Stomach (tissue), 9 donors: Measurements from ENCODE around the gene RFC1. TPM values are rescaled to one million over a fixed set of nuclear protein-coding genes. Genes with fewer than 3 reads are reported as not detected.
A peak's percentile ranks its signal among the peaks of the same experiment; 100 is the strongest.

ENCODE experiments used
- DNase-seq, 2 donors: peaks; one replicate each; pipeline versions ENCODE4 v3.0.0 to v3.0.0-alpha.2; 2013 to 2019
- H3K27ac ChIP-seq, 5 donors: fragments of 200-600 bp in 4 of 5; sonication (generic) in 4 of 5; one replicate each; pipeline ENCODE4 v1.5.1; 2013 to 2019; ENCODE audit warnings: mild to moderate bottlenecking in 1 of 5, moderate library complexity in 1 of 5
- H3K27me3 ChIP-seq, 3 donors: fragments of 200-600 bp; sonication (generic); one replicate each; pipeline ENCODE4 v1.5.1; 2017 to 2019; ENCODE audit warnings: mixed run types in 1 of 3
- H3K36me3 ChIP-seq, 4 donors: fragments of 200-600 bp; sonication (generic); 1 replicate in 3 of 4; 2 replicates in 1 of 4; pipeline ENCODE4 v1.5.1; 2016 to 2019
- H3K4me1 ChIP-seq, 4 donors: fragments of 200-600 bp; sonication (generic); one replicate each; pipeline ENCODE4 v1.5.1; 2016 to 2019
- H3K4me3 ChIP-seq, 4 donors: fragments of 200-600 bp; sonication (generic) in 3 of 4; one replicate each; pipeline ENCODE4 v1.5.1; 2016 to 2019; ENCODE audit warnings: mild to moderate bottlenecking in 1 of 4
- H3K9me3 ChIP-seq, 4 donors: fragments of 200-600 bp; sonication (generic); one replicate each; pipeline ENCODE4 v1.5.1; 2016 to 2019
- CTCF ChIP-seq, 7 experiments: fragments of 450-650 bp in 4 of 7; fragments of 200-600 bp in 3 of 7; sonication (generic) in 3 of 7; IDR thresholded peaks; one replicate each; pipeline ENCODE4 v1.5.1; 2016 to 2019; ENCODE audit warnings: antibody characterized with exemption in 7 of 7, control low read depth in 2 of 7, mild to moderate bottlenecking in 1 of 7
- EP300 ChIP-seq: sonication (generic); formaldehyde crosslinking; IDR thresholded peaks from one replicate; pipeline ENCODE4 v1.6.1; 2017; ENCODE audit warnings: antibody characterized with exemption
- POLR2A ChIP-seq, 4 donors: fragments of 450-650 bp; IDR thresholded peaks; one replicate each; pipeline ENCODE4 v1.6.1; 2016; ENCODE audit warnings: antibody characterized with exemption in 4 of 4, control low read depth in 2 of 4, mild to moderate bottlenecking in 1 of 4, moderate library complexity in 1 of 4
- POLR2AphosphoS5 ChIP-seq, 3 donors: sonication (generic); formaldehyde crosslinking; IDR thresholded peaks; one replicate each; pipeline ENCODE4 v1.6.1; 2016; ENCODE audit warnings: antibody characterized with exemption in 3 of 3
- WGBS, 5 donors: extraction: QIAGEN DNeasy Blood & Tissue Kit in 3 of 5; methylation state at CpG; one replicate each; pipeline versions ENCODE4 v1.1.5 to v1.1.7; 2013 to 2018; 5-methylcytosine and 5-hydroxymethylcytosine counted together
- intact Hi-C: fragments of 100-400 bp; cut with DNase I; formaldehyde crosslinking; loops from one replicate; pipeline ENCODE4 v1.15.1; 2023; ENCODE audit warnings: low total_unique reads
- polyA plus RNA-seq, 3 donors: library from polyadenylated mRNA; stranded (reverse); fragments of 200-250 nt; gene quantifications; one replicate each; pipeline ENCODE4 v1.2.3, GENCODE V29; 2013
- total RNA-seq, 5 donors: library from RNA; depleted of rRNA; stranded (reverse); fragments of >200 nt; gene quantifications; one replicate each; pipeline versions ENCODE4 v1.1.0 to v1.2.3, GENCODE V29; 2014 to 2016
- donor health status: healthy with polysubstance abuse.
- donor health status: Bipolar disorder and iron deficiency.
- donor health status: healthy.

The RFC1 gene
- total and polyA plus RNA-seq, 8 donors, result 9.1 to 127 (median 23.0) TPM

GRCh38 chr4:39274503-39274902 lies 91.7 kb downstream of the RFC1 start:
- WGBS, 5 donors, result 93 to 97% (median 95%) methylated on average over 4 of the region's 4 CpGs

GRCh38 chr4:39263895-39264294 lies 102.3 kb downstream of the RFC1 start:
- DNase-seq, result peak in 1 of 2 donors; percentile 13
- intact Hi-C loops, result no loop called here
- H3K4me3 ChIP-seq, result no peak overlapping the region
- no peaks in the 10 kb centered on the region for H3K4me1 ChIP-seq
- no peak overlapping the region for H3K27ac ChIP-seq
- WGBS, 5 donors, result 65 to 78% (median 75%) methylated on average over 2 of the region's 2 CpGs
- TF ChIP-seq CTCF (IDR thresholded peaks at IDR 0.05), result no peak
- no peak for TF ChIP-seq EP300
- TF ChIP-seq POLR2AphosphoS5 (IDR thresholded peaks at IDR 0.05), result no peak
- no peak for TF ChIP-seq POLR2A (IDR thresholded peaks at IDR 0.05)
- no peaks in the 10 kb centered on the region for H3K9me3 ChIP-seq
- H3K27me3 ChIP-seq, result no peaks in the 10 kb centered on the region
- H3K36me3 ChIP-seq, result peaks cover 0 to 88% (median 52%) of the 10 kb centered on the region in 4 donors

More at GRCh38 chr4:39274503-39274902, 91.7 kb downstream of the RFC1 start:
- H3K4me1 ChIP-seq, result no peaks in the 10 kb centered on the region
- no peaks in the 10 kb centered on the region for H3K27me3 ChIP-seq
- H3K9me3 ChIP-seq, result no peaks in the 10 kb centered on the region
- DNase-seq, result no peak
- TF ChIP-seq POLR2AphosphoS5 (IDR thresholded peaks at IDR 0.05) (no peak), CTCF (IDR thresholded peaks at IDR 0.05) (no peak), POLR2A (IDR thresholded peaks at IDR 0.05) (no peak), EP300 (no peak)
- peaks cover 25 to 99% (median 97%) of the 10 kb centered on the region in 4 donors for H3K36me3 ChIP-seq
- H3K27ac ChIP-seq, result no peak overlapping the region
- intact Hi-C loops, result no loop called here
- H3K4me3 ChIP-seq, result no peak overlapping the region

- Histone ChIP-seq H3K4me1 (no peaks in the 10 kb centered on the region), H3K27ac (no peak overlapping the region), H3K27me3 (no peaks in the 10 kb centered on the region), H3K4me3 (no peak overlapping the region), H3K36me3 (peaks cover 0 to 90% (median 60%) of the 10 kb centered on the region in 4 donors), H3K9me3 (no peaks in the 10 kb centered on the region)
- WGBS, 5 donors, result 90 to 97% (median 95%) methylated on average over 4 of the region's 4 CpGs
- DNase-seq, result no peak
- no peak for TF ChIP-seq CTCF (IDR thresholded peaks at IDR 0.05)
- no peak for TF ChIP-seq POLR2A (IDR thresholded peaks at IDR 0.05)
- no peak for TF ChIP-seq EP300
- TF ChIP-seq POLR2AphosphoS5 (IDR thresholded peaks at IDR 0.05), result no peak
- intact Hi-C loops, result no loop called here
These were observed 106.4 kb downstream of the RFC1 start for GRCh38 chr4:39259571-39260330.

- Histone ChIP-seq H3K4me3 (no peak overlapping the region), H3K4me1 (no peaks in the 10 kb centered on the region), H3K36me3 (peaks cover 0 to 77% (median 60%) of the 10 kb centered on the region in 4 donors), H3K9me3 (no peaks in the 10 kb centered on the region), H3K27me3 (no peaks in the 10 kb centered on the region), H3K27ac (no peak overlapping the region)
- no peak for DNase-seq
- intact Hi-C loops, result no loop called here
- 33 to 69% (median 38%) methylated on average over 2 of the region's 2 CpGs for WGBS, 5 donors
- TF ChIP-seq POLR2A (IDR thresholded peaks at IDR 0.05) (no peak), EP300 (no peak), POLR2AphosphoS5 (IDR thresholded peaks at IDR 0.05) (no peak), CTCF (IDR thresholded peaks at IDR 0.05) (no peak)
These were observed 109.7 kb downstream of the RFC1 start for GRCh38 chr4:39256436-39256835.
